Stimulated activated CD8-positive, alpha-beta memory T cell treated with anti-CD3 and anti-CD28 coated beads, Interleukin-15, amount 100 ng/mL, for 4 hours (primary cell): ENCODE results near the gene FBXL15.

ENCODE experiments used
- DNase-seq, 2 donors: peaks; one replicate each; pipeline ENCODE4 v3.0.0-alpha.2; 2020; ENCODE audit warnings: low read depth in 2 of 2

Gene FBXL15

DNA sequence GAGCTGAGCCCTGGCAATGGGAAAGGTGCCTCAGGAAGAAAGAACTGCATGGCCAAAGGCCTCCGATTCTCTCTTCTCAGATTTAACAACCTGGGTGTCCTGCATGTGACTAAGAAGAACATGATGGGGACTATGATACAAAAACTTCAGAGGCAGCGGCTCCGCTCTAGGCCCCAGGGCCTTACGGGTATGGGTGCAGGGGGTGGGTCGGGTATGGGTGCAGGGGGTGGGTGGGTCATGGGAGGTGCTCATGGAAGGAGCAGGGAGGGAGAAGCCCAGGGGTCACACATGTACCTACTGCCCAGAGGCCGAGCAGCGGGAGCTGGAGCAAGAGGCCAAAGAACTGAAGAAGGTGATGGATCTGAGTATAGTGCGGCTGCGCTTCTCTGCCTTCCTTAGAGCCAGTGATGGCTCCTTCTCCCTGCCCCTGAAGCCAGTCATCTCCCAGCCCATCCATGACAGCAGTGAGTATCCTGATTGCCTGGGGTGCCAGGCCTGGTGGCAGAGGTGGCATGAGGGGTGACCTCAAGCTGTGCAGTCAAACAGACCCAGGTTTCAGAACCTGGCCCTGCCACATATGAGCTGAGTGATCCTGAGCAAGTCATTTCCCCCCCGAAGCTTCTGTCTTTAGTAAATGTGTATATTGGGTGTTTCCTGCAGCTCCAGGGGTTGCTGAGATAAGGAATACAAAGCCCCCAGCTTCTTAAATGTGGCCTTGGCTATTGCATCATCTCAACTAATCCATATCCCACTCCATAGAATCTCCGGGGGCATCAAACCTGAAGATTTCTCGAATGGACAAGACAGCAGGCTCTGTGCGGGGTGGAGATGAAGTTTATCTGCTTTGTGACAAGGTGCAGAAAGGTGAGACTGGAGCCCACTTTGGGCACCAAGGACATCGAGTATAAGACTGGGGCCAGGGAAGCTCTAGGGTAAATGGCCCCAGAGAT is 23.1 kb upstream of the FBXL15 start:
- DNase-seq: no peak

DNA sequence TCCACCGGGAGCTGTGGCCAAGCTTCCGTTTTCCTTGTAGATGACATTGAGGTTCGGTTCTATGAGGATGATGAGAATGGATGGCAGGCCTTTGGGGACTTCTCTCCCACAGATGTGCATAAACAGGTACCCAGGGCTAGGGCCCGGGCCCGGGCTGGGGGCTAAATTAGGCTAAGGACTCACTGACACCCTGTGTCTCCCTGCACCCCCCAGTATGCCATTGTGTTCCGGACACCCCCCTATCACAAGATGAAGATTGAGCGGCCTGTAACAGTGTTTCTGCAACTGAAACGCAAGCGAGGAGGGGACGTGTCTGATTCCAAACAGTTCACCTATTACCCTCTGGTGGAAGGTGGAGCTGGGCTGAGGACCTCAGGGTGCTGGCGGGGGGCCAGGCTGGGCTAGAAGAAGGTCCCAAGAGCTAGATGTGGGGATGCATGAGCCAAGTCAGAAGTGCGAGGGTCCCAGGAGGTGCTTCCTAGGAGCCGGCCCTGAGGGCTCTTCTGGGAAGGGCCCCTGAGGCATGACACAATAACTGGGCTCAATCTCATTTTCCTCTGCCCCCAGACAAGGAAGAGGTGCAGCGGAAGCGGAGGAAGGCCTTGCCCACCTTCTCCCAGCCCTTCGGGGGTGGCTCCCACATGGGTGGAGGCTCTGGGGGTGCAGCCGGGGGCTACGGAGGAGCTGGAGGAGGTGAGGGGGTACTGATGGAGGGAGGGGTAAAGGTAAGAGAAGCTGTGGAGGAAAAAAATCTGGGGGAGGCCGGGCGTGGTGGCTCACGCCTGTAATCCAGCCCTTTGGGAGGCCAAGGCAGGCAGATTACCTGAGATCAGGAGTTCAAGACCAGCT is 22.2 kb upstream of the FBXL15 start:
- DNase-seq: no peak

DNA sequence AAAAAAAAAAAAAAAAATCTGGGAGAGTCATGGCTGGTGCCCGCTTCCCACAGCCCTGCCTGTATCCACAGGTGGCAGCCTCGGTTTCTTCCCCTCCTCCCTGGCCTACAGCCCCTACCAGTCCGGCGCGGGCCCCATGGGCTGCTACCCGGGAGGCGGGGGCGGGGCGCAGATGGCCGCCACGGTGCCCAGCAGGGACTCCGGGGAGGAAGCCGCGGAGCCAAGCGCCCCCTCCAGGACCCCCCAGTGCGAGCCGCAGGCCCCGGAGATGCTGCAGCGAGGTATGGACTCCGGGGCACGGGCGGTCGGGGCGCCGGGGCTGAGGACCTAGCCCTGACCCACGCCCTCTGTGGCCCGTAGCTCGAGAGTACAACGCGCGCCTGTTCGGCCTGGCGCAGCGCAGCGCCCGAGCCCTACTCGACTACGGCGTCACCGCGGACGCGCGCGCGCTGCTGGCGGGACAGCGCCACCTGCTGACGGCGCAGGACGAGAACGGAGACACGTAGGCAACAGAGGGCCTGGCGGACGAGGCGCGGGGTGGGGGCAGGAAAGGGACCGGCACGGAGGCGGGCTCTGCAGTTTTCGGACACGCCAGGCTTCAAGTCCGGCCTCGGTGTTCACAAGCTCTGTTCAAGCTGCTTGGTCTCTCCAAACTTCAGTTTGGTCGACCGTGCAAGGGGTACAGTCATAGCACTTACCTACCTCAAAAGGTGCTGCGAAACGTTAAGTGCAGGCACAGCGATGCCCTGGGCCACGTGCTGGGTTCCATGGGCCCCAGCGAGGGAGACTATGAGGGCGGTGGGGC is 21.2 kb upstream of the FBXL15 start:
- DNase-seq: peak; percentile 70 to 72

DNA sequence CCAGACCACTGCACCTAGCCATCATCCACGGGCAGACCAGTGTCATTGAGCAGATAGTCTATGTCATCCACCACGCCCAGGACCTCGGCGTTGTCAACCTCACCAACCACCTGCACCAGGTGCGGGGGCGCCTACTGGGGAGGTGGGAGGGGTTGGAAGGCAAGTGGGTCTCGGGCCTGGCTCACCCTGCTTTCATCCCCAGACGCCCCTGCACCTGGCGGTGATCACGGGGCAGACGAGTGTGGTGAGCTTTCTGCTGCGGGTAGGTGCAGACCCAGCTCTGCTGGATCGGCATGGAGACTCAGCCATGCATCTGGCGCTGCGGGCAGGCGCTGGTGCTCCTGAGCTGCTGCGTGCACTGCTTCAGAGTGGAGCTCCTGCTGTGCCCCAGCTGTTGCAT is 20.6 kb upstream of the FBXL15 start:
- DNase-seq: no peak

DNA sequence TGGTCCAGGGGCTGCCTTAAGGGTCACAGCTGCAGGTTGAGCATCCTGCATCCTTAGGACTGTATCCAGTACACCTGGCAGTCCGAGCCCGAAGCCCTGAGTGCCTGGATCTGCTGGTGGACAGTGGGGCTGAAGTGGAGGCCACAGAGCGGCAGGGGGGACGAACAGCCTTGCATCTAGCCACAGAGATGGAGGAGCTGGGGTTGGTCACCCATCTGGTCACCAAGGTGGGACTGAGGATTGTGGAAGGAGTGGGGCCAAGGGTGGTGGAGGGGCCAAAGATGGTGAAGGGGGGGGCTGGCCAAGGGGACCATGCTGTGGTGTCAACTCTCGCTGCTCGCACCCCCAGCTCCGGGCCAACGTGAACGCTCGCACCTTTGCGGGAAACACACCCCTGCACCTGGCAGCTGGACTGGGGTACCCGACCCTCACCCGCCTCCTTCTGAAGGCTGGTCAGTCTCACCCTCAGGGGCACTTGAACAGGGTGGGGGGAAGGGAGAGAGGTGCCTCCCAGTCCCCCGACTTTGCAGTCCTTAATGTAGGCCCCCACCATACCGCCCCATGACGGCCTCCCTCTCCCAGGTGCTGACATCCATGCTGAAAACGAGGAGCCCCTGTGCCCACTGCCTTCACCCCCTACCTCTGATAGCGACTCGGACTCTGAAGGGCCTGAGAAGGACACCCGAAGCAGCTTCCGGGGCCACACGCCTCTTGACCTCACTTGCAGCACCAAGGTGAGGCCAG is 19.9 kb upstream of the FBXL15 start:
- no peak for DNase-seq

DNA sequence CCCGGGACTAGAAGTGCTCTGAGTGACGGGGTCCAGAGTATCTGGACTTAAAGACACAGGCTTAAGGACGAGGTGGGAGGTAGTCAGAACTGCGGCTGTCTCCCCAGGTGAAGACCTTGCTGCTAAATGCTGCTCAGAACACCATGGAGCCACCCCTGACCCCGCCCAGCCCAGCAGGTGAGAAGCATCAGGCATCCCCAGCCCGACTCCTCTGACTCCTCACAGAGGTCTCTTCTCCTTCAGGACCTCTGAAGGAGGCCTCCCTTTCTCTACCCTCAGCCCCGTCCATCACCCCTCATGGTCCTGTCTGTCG is 19.3 kb upstream of the FBXL15 start:
- no peak for DNase-seq

DNA sequence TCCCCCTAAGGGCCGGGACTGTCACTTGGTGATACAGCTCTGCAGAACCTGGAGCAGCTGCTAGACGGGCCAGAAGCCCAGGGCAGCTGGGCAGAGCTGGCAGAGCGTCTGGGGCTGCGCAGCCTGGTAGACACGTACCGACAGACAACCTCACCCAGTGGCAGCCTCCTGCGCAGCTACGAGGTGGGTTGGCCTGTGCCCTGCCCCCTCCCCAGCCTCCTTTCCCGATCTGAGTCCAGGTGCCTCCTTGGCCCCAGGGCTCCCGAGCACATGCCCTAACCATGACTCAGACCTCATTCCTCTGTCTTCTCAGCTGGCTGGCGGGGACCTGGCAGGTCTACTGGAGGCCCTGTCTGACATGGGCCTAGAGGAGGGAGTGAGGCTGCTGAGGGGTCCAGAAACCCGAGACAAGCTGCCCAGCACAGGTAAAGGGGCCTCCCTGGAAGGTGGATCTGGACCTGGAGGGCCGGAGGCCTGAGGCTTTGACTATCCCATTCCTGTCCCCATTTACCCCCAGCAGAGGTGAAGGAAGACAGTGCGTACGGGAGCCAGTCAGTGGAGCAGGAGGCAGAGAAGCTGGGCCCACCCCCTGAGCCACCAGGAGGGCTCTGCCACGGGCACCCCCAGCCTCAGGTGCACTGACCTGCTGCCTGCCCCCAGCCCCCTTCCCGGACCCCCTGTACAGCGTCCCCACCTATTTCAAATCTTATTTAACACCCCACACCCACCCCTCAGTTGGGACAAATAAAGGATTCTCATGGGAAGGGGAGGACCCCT is 18.7 kb upstream of the FBXL15 start:
- no peak for DNase-seq

DNA sequence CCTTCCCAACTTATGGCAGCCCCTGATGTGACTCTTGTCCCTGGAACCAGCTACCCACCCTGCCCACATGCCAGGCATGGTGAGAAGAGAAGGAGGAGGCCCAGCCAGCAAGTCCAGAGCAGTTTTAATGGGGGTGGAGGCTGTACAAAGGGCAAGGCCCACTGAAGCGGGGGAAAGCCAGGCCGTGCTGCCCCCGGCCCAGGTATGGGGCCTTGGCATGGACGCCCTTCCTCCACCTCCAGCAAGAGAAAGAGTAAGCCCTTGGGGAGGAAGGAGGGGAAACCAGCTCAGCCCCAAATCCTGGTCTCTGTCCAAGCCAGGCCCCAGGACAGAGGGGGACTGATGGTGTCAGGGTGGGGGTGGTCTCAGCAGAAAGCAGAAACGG is 18.1 kb upstream of the FBXL15 start:
- DNase-seq: no peak

DNA sequence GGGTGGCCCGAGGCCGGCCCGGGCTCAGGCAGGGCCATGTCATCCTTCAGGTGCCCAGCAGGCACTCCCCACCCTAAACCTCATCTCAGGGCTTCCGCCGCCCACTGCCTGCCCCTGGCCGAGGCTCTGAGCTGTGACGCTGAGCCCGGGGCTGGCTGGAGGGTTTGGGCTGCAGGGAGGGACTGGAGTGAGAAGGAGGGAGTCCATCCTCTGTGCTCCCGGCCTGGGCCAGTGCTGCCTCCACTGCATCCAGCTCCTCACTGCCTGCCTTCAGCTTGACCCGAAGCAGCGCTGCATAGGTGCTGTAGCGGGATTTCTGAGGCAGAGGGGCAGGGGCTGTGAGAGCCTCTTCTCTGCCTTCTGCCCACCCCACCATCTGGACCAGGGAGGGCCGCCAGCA is 17.5 kb upstream of the FBXL15 start:
- no peak for DNase-seq

DNA sequence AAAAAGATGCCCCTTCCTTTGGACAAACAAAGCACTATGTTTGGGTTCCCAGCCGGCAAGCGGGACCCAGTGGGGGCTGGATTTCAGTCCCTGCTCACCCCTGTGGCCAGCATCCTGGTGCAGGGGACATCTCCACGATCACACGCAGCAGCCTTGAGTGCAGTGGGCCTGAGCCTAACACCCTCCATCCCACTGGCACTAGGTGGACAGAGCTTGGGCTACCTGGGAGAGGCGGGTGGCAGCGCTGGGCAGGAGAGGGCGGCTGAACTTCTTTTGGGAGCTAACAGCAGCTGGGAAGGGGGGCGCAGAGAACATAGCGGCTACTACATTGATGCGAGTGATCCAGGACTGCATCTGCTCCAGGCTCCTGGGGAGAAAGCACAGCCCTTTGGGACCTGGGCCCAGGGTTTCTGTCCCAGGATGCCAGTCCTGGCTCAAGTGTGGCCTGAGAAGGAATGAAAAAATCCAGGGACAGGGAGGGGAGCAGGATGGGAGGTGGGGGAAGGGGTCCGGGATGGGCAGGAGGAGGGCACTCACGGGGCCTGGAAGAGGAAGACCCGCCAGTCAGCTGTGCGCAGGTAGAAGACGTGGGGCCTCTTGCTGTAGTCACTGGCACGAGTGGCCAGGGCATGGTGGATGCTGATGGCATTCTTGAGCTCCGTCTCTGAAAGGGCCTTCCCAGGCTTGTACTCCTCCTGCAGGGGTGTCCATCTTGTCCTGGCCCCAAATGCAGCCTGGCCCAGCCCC is 16.1 kb upstream of the FBXL15 start:
- no peak for DNase-seq

DNA sequence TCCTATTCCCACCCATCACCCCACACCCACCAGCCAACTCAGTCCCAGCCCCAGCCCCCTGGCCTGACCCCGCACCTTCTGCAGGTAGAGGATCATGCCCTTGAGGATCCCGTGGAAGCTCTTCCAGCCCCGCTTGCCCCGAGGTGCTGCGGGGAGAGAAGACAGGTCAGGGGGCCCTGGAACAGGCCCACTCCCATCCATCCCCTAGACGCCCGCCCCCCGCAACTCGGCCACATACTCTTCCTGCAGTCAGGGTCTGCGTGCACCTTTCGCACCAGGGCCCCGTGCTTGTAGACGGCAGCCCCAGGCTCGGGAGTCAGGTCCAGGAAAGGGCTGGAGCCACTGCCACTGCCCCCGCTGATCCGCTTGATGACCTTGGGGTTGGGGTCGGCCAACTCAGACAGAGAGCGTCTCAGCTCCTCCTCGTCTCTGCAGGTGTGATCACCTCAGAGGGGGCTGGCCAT is 15.5 kb upstream of the FBXL15 start:
- DNase-seq: no peak

DNA sequence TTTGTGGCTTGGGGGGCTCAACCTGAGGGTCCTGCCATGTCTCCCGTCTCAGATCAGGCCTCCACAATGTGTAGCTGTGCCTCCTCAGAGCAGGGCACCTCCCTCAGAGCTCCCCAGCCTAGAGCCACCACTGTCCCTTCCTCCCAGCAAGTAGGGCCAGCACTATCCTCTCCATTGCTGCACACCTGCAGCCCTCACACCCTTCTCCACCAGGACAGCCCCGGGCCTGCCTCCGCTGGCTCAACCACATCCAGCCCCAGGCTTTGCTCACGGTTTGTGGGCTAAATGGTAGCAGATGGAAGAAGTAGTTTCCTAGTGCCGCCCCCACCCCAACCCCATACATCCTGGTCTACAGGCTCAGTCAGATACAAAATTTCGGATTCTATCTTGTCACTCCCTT is 15.0 kb upstream of the FBXL15 start:
- no peak for DNase-seq

DNA sequence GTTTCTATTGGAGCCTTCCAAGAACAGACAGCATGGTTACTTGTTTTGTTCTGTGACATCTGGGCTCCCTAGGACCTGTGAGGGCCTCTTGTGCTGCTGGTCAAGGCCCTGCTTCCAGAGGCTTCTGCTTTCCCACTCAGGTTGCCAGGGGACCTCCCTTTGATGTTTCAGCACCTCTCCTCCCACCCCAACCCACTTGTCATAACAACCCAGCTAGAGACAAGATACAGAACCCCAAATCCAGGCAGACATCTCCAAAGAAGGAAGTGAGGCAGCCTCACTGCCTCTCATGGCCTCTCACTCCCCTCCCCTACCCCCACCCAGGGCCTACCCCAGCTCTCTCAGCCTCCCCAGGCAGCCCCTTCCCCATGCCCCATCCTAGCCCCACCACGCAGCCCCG is 13.8 kb upstream of the FBXL15 start:
- no peak for DNase-seq

DNA sequence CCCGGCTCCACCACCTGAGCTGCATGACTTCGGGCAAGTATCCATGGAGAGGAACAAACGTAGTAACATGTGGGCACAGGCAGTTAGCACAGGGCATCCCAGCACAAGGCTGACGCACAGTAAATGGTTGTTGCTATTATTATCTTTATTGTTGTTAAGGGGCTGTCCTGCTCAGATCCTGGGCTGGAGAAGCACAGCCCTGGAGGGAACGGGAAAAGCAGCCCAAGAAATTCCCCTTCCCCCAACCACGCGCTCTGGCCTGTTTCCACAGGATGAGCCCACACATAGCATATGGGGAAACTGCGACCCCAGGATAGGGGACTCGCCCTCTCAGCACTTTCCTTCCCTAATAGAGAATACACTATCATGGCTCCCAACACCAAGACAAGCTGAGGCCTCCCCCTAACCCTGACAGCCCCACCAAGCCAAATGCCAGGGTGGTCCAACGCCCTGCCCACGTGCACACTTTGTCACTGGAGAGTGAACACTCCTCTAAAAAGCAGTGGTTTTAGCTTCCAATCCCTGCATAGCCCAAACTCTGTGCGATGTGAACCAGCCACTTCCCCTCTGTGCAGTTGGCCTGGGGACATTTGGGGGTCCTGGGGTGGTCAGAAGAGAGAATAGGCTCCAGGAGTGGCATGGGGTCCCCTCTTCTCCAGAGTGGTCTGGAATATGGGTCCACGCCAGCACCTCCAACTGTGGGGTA is 13.1 kb upstream of the FBXL15 start:
- DNase-seq: no peak

DNA sequence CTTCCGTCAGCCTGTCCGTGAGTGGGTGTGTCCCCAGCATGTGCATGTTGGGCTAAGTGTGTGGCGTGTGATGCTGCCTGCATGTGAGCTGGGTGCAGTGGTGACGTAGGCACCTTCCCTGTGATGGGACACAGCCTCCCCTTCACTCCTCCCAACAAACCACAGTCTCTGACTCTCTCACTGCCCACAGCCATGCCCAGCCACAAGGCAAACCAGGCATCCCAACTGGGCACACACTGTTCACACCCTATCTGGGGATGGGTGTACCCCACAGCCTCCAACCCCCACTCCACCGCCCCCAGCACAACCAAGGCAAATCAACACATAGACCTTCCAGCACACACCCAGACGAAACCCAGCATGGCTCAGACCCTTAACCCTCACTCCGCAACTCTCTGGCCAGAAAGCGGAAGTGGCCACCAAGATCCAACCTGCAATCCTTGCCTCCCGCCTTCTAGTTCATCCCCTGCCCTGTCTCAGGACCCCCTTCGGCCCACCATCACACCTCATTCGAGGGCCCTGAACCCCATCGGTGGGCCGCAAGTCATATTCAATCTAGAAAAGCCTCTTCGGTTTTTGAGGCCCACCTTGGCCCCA is 12.4 kb upstream of the FBXL15 start:
- no peak for DNase-seq

DNA sequence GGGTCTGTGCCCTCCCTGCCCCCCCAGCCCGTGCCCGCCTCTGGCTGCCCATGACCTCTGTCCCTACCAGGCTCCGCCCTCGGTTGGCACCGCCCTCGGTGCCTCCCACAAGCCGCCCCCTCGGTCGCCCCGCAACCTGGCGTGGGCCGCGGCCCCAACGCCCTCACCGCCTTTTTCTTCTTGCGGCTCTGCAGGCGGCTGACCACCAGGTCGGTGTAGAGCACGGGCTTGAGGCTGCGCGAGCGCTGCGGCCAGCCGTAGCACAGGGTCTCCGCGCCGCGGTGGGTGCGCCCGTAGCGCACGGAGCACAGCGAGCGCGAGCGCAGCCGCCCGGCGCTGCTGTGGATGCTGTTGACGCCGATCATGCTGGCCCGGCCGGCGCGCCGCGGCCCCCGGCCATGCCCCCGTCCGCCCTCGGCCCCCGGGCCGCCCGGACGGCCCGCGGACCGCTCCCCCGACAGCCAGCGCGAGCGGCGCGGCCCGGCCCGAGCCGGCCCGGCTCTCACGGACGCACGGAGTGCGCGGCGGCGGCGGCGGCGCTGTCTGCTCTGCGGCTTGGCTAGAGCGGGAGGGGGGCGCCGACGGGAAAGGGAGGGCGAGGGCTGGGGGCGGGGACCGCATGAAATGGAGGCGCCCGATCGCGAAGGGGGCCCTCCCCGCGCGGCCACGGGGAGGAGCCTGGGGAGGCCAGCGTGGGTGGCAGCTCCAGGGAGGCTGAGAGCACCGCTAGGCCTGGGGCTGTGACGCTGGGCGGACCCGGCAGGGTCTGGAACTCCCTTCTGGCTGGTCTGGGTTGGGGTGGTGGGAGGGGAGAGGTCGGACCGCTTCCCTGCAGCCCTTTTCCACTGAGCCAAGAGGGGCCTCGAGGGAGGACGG is 11.7 kb upstream of the FBXL15 start:
- DNase-seq: peak; percentile 64 to 72

DNA sequence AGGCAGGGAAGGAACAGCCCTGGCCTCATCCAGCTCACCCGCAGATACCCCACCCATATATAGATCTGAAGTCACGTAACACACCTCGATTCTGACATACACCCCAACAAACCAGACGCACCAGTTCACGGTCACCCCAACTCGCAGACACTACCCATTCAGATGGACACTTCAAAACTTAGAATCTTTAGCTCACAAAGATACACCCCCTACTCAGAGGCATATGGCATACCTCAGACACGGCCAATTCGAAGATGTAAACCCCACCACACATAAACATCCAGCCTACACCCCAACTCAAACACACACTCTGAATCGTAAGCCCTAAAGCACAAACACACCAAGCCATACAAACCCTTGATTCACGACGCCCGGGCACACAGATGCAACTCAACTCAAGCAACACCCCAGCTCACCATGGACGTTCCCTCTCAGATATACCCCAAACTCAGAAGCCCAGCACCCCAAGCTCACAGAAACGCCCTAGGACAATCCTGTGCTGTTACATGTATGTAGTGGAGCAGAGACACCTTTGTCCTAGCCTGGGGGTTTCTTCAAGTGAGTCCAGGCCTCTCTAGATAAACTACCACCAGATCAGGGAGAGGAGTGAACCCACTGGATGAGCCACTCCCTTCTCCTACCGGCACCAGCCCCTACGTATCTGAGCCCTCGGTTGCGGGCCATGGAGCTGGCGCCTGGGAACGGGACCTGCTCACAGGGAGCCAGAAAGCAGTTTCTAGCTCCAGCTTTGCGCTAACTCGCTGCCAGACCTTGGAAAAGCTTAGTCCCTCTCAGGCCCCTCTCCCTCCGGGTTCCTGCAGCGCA is 10.8 kb upstream of the FBXL15 start:
- no peak for DNase-seq
